DMS53 treated with DMSO at 0.1 percent for 48 hours (cell line): ENCODE measurements around the gene IRAK4.
A peak's percentile ranks its signal among the peaks of the same experiment; 100 is the strongest.

Experiments
- DNase-seq: peaks from one replicate; lab custom pipeline; 2025; ENCODE audit not compliant: unreplicated experiment; lab: John Stamatoyannopoulos, UW

Gene IRAK4

GRCh38 chr12:43835656-43836474 lies 77.1 kb downstream of the IRAK4 start, which contains the start of gene TMEM117:
TSS of gene TMEM117 (plus strand) at chr12:43836081.
- peak; percentile 78 for DNase-seq

DNA sequence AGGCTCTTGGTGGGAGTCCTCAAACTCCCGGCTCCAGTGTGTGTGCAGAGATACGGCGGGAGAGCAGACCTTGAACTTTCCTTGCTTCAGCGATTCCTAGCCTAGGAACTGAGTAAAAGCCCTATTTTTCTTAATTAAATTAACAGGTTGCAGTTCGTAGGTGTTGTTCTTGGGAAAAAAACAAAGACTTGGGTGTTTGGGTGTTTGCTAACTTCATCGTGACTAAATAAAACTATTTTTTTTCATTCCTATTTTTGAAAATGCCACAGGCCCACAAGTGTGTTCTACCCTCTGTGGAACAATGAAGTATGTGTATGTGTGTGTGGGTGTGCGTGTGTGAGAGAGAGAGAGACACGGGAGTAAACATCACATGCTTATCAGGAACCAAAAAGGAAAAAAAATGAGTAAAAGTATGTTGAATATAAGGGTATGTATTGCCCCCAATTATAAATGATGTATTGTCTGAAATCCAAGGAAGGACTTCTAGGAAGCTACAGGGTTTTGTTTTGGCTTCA lies 77.8 kb downstream of the IRAK4 start:
- peak; percentile 86 for DNase-seq
